GM12878 (cell line): ENCODE data around the gene ZNF302. TPM values are rescaled to one million over a fixed set of nuclear protein-coding genes. Genes with fewer than 3 reads are reported as not detected.

Source experiments
- ATAC-seq: fragments of 200-7000 bp; cut with Tn5 transposase; 3 replicates; pipeline ENCODE4 v1.9.1; 2020; ENCODE audit warnings: mild to moderate bottlenecking, moderate library complexity
- BruUV-seq: library from RNA; stranded (reverse); fragments of 400-500 nt; replicated peaks from 2 replicates; lab custom pipeline; 2021; lab: Mats Ljungman, UMichigan
- CTCF ChIA-PET: fragments of 300-600 bp; sonication (Branson Sonifier 250); formaldehyde crosslinking; extraction: SDS; loops from one replicate; lab custom pipeline; 2021; ENCODE audit warnings: inconsistent platforms; lab: Yijun Ruan, JAX
- POLR2A ChIA-PET: fragments of 350-600 bp; formaldehyde crosslinking; extraction: SDS; loops from one replicate; lab custom pipeline; 2021; ENCODE audit warnings: inconsistent platforms; lab: Charles Lee
- RAD21 ChIA-PET: fragments of 300-600 bp; sonication (Branson Sonifier 250); formaldehyde crosslinking; loops from one replicate; lab custom pipeline; 2023; ENCODE audit warnings: antibody characterized with exemption; ENCODE audit not compliant: unreplicated experiment; lab: Charles Lee
- SMC1A ChIA-PET: fragments of 300-600 bp; sonication (Branson Sonifier 250); formaldehyde crosslinking; loops from one replicate; lab custom pipeline; 2023; ENCODE audit not compliant: unreplicated experiment, uncharacterized antibody; lab: Charles Lee
- DNase-seq: peaks from one replicate; pipeline ENCODE4 v3.0.0-alpha.2; 2011; ENCODE audit warnings: low read depth, low spot score
- FAIRE-seq: peaks from 3 replicates; lab custom pipeline; 2011; peaks lifted over from hg19 to GRCh38; lab: Jason Lieb, UNC
- H2AFZ ChIP-seq: 2 replicates; pipeline ENCODE4 v1.6.0; 2011; ENCODE audit warnings: low read depth, low read length, control low read depth; ENCODE audit not compliant: control insufficient read depth
- H3K27ac ChIP-seq: 2 replicates; pipeline ENCODE4 v1.5.1; 2011; ENCODE audit warnings: control low read depth; ENCODE audit not compliant: control insufficient read depth, insufficient read depth
- H3K27me3 ChIP-seq, 2 experiments: replicated peaks in 1 of 2; 2 replicates each; pipeline versions ENCODE4 v1.6.0 to v1.6.1; 2011; ENCODE audit warnings: low read length in 1 of 2; ENCODE audit not compliant: control insufficient read depth in 2 of 2, insufficient read depth in 2 of 2
- H3K36me3 ChIP-seq, 2 experiments: 2 replicates each; pipeline ENCODE4 v1.5.1; 2011; ENCODE audit warnings: low read length in 1 of 2; ENCODE audit not compliant: control insufficient read depth in 2 of 2, insufficient read depth in 2 of 2
- H3K4me1 ChIP-seq: 2 replicates; pipeline ENCODE4 v1.6.1; 2011; ENCODE audit warnings: mild to moderate bottlenecking, low read length, moderate library complexity, mixed read lengths; ENCODE audit not compliant: control insufficient read depth, insufficient read depth
- H3K4me2 ChIP-seq: 2 replicates; pipeline ENCODE4 v1.6.0; 2011; ENCODE audit warnings: control low read depth; ENCODE audit not compliant: control insufficient read depth, insufficient read depth
- H3K4me3 ChIP-seq: fragments of 200-600 bp; sonication (generic); 2 replicates; pipeline ENCODE4 v1.5.1; 2016
- H3K79me2 ChIP-seq: 2 replicates; pipeline ENCODE4 v1.6.0; 2011; ENCODE audit warnings: low read length; ENCODE audit not compliant: control insufficient read depth, insufficient read depth
- H3K9ac ChIP-seq: 2 replicates; pipeline ENCODE4 v1.8.0; 2011; ENCODE audit warnings: low read length, control low read depth, mixed read lengths; ENCODE audit not compliant: control insufficient read depth, insufficient read depth
- H3K9me3 ChIP-seq: replicated peaks from 3 replicates; pipeline ENCODE4 v1.5.1; 2011; ENCODE audit warnings: mild to moderate bottlenecking, low read length; ENCODE audit not compliant: control insufficient read depth, insufficient read depth
- H4K20me1 ChIP-seq: 2 replicates; pipeline ENCODE4 v1.6.0; 2011; ENCODE audit not compliant: control insufficient read depth, insufficient read depth
- ATF3 ChIP-seq: IDR thresholded peaks from 2 replicates; pipeline ENCODE4 v1.6.1; 2011; ENCODE audit warnings: low read depth, mild to moderate bottlenecking, low read length, moderate library complexity, borderline replicate concordance; ENCODE audit errors: extremely low read depth
- CHD2 ChIP-seq: IDR thresholded peaks from 2 replicates; pipeline ENCODE4 v1.6.1; 2011; ENCODE audit warnings: low read depth, low read length, improper control_type of control experiment, borderline replicate concordance
- ESRRA ChIP-seq: IDR thresholded peaks from 2 replicates; pipeline ENCODE4 v1.6.1; 2012; ENCODE audit warnings: mild to moderate bottlenecking, low read length, improper control_type of control experiment
- NKRF ChIP-seq: fragments of 450-650 bp; conservative IDR thresholded peaks from 2 replicates; pipeline ENCODE4 v1.6.1; 2017; ENCODE audit warnings: mild to moderate bottlenecking, moderate library complexity
- PAX5 ChIP-seq: IDR thresholded peaks from 2 replicates; pipeline ENCODE4 v1.6.1; 2011; ENCODE audit warnings: low read depth, low read length, borderline replicate concordance
- SRF ChIP-seq, 2 experiments: IDR thresholded peaks; 2 replicates each; pipeline ENCODE4 v1.6.1; 2011; ENCODE audit warnings: low read depth in 2 of 2, low read length in 2 of 2, mild to moderate bottlenecking in 1 of 2, moderate library complexity in 1 of 2
- YBX1 ChIP-seq: fragments of 450-650 bp; IDR thresholded peaks from 2 replicates; pipeline ENCODE4 v1.6.1; 2016; ENCODE audit warnings: antibody characterized with exemption
- ZBTB11 ChIP-seq: fragments of 450-650 bp; formaldehyde crosslinking; IDR thresholded peaks from 2 replicates; pipeline ENCODE4 v1.5.0; 2022; ENCODE audit warnings: mild to moderate bottlenecking, missing genetic modification characterization
- ZBTB40 ChIP-seq: fragments of 450-650 bp; IDR thresholded peaks from 2 replicates; pipeline ENCODE4 v1.6.1; 2016; ENCODE audit warnings: mild to moderate bottlenecking, moderate library complexity, borderline replicate concordance
- ZNF24 ChIP-seq: fragments of 450-650 bp; IDR thresholded peaks from 2 replicates; pipeline ENCODE4 v1.6.1; 2017; ENCODE audit warnings: antibody characterized with exemption, mild to moderate bottlenecking
- WGBS: methylation state at CpG from one replicate; pipeline ENCODE4 v1.1.6; 2016; ENCODE audit warnings: low lambda C conversion rate; ENCODE audit not compliant: insufficient replicate concordance, insufficient coverage; ENCODE audit errors: missing lambda C conversion rate; 5-methylcytosine and 5-hydroxymethylcytosine counted together
- in situ Hi-C: fragments of 300-500 bp; cut with MboI; formaldehyde crosslinking; loops from 9 replicates; pipeline ENCODE4 v1.14.3; 2018; ENCODE audit warnings: mixed read lengths
- intact Hi-C: fragments of 100-400 bp; cut with micrococcal nuclease; formaldehyde crosslinking; loops from one replicate; pipeline ENCODE4 v1.14.2; 2022; ENCODE audit not compliant: unreplicated experiment
- polyA plus RNA-seq, 11 experiments: library from polyadenylated mRNA; depleted of rRNA in 4 of 11; unstranded in 6 of 11; stranded (reverse) in 5 of 11; fragments of >200 nt; fragmentation: Nextera tagmentation in 4 of 11; fragmentation: Illumina TruSeq in 1 of 11; extraction: Ambion mirVana in 4 of 11; extraction: Trizol in 1 of 11; gene quantifications; 1 replicate in 1 of 11; 2 replicates in 10 of 11; pipeline versions ENCODE4 v1.2.1 to v1.2.3, GENCODE V29; 2011 to 2016; ENCODE audit warnings: inconsistent platforms in 2 of 11, missing spikeins in 2 of 11, low read depth in 1 of 11
- total RNA-seq, 4 experiments: library from RNA; depleted of rRNA in 3 of 4; stranded (reverse); fragments of >200 nt in 3 of 4; fragmentation: Illumina TruSeq in 1 of 4; extraction: Trizol in 1 of 4; gene quantifications; 2 replicates each; pipeline versions ENCODE4 v1.2.1 to v1.2.3, GENCODE V29; 2013 to 2021

The ZNF302 gene
- total and polyA plus RNA-seq, 10 of the 15 experiments (the other 5 are each of a cell fraction or from before 2014, with no cell fraction given) = 8.4 to 35.4 (median 19.7) TPM

GRCh38 chr19:34688592-34688991 lies 11.1 kb downstream of the ZNF302 start:
- peaks cover 10% of the 10 kb centered on the region; the same call in 2 of the 3 replicates for H3K9me3 ChIP-seq
- H3K9ac ChIP-seq = no peak overlapping the region
- ChIA-PET RAD21 (no interaction called here), SMC1A (no interaction called here)
- no peaks in the 10 kb centered on the region for H4K20me1 ChIP-seq
- FAIRE-seq (no peak), ATAC-seq (no peak)
- H3K79me2 ChIP-seq = no peaks in the 10 kb centered on the region
- no peaks in the 10 kb centered on the region for H3K4me1 ChIP-seq
- H3K27me3 ChIP-seq = no peaks in the 10 kb centered on the region
- intact Hi-C loops = no loop called here
- no TSS peak for BruUV-seq
- H2AFZ ChIP-seq = no peak overlapping the region
- TF ChIP-seq NKRF (no peak), ATF3 (no peak), PAX5 (no peak), CHD2 (no peak), SRF (IDR thresholded peaks at IDR 0.05; ENCODE audit: low read depth in 2 of 2, low read length in 2 of 2) (no peak), ZNF24 (no peak), ZBTB40 (no peak), ESRRA (no peak), ZBTB11 (CRISPR knock-in tag) (no peak), YBX1 (no peak)
- TF ChIP-seq, all 136 proteins: peak for 0
- H3K27ac ChIP-seq = no peak overlapping the region
- ChIA-PET POLR2A (no interaction called here), CTCF (interaction anchor here (1.3 kb wide), 1 partner anchor 20 kb away, joined by 3 read pairs; no protein-coding TSS in a partner anchor)
- in situ Hi-C loops = no loop called here
- H3K4me2 ChIP-seq = no peak overlapping the region
- DNase-seq = no peak
- H3K36me3 ChIP-seq = 0 out of 4 replicates have a peak, but pooled peaks cover 0 to 2% of the 10 kb centered on the region in 2 experiments
- 0% methylated on average over 1 of the region's 1 CpG for WGBS
- no peak overlapping the region for H3K4me3 ChIP-seq
